B cell (primary cell): Measurements from ENCODE around the gene ARHGEF39. TPM values are rescaled to one million over a fixed set of nuclear protein-coding genes. Genes with fewer than 3 reads are reported as not detected.

Experiments
- ATAC-seq: fragments of 200-7000 bp; cut with Tn5 transposase; one replicate; pipeline ENCODE4 v1.10.0; 2021; ENCODE audit warnings: low read depth, mild to moderate bottlenecking, moderate number of reproducible peaks, moderate library complexity
- CTCF ChIA-PET: fragments of 350-600 bp; sonication (Branson Sonifier 250); formaldehyde crosslinking; loops from one replicate; lab custom pipeline; 2021; ENCODE audit warnings: antibody characterized with exemption, inconsistent platforms; lab: Charles Lee
- POLR2A ChIA-PET: fragments of 350-600 bp; sonication (Branson Sonifier 250); formaldehyde crosslinking; loops from one replicate; lab custom pipeline; 2021; ENCODE audit warnings: antibody characterized with exemption; lab: Charles Lee
- DNase-seq: peaks from one replicate; pipeline ENCODE4 v3.0.0; 2013
- H2AFZ ChIP-seq: 2 replicates; pipeline ENCODE4 v1.6.1; 2012; ENCODE audit warnings: mild to moderate bottlenecking, low read depth, low read length; ENCODE audit not compliant: insufficient read depth, poor library complexity, severe bottlenecking
- H3K27ac ChIP-seq, 2 donors: 1 replicate in 1 of 2; 2 replicates in 1 of 2; pipeline ENCODE4 v1.5.1; 2012 to 2013; ENCODE audit warnings: low read length in 2 of 2, mild to moderate bottlenecking in 2 of 2, moderate library complexity in 1 of 2
- H3K27me3 ChIP-seq, 4 experiments: fragments of 200-600 bp in 1 of 4; sonication (generic) in 1 of 4; replicated peaks in 1 of 4; 1 replicate in 2 of 4; 2 replicates in 2 of 4; pipeline versions ENCODE4 v1.6.1 to v1.7.0; 2013 to 2016; ENCODE audit warnings: low read length in 3 of 4, mild to moderate bottlenecking in 2 of 4, mixed read lengths in 1 of 4, moderate library complexity in 1 of 4; ENCODE audit not compliant: insufficient read depth in 4 of 4, control insufficient read depth in 3 of 4; ENCODE audit errors: control extremely low read depth in 1 of 4
- H3K36me3 ChIP-seq, 2 experiments: replicated peaks in 1 of 2; 1 replicate in 1 of 2; 2 replicates in 1 of 2; pipeline versions ENCODE4 v1.6.1 to v1.7.1; 2013; ENCODE audit warnings: low read length in 1 of 2; ENCODE audit not compliant: insufficient read depth in 2 of 2, control insufficient read depth in 1 of 2; ENCODE audit errors: control extremely low read depth in 1 of 2, extremely low read depth in 1 of 2
- H3K4me1 ChIP-seq, 2 donors: fragments of 200-600 bp in 1 of 2; sonication (generic) in 1 of 2; 1 replicate in 1 of 2; 2 replicates in 1 of 2; pipeline versions ENCODE4 v1.5.1 to v1.6.1; 2013 to 2017; ENCODE audit warnings: low read length in 2 of 2; ENCODE audit not compliant: control insufficient read depth in 2 of 2, insufficient read depth in 2 of 2
- H3K4me2 ChIP-seq: replicated peaks from 2 replicates; pipeline ENCODE3; 2012; ENCODE audit warnings: mild to moderate bottlenecking, low read depth, low read length; ENCODE audit not compliant: poor library complexity, severe bottlenecking
- H3K4me3 ChIP-seq, 5 experiments: fragments of 200-600 bp in 1 of 5; sonication (generic) in 1 of 5; 1 replicate in 3 of 5; 2 replicates in 2 of 5; pipeline versions ENCODE4 v1.5.1 to v1.7.0; 2011 to 2016; ENCODE audit warnings: low read length in 4 of 5, mild to moderate bottlenecking in 4 of 5, low read depth in 2 of 5, control low read depth in 1 of 5, moderate library complexity in 1 of 5; ENCODE audit not compliant: insufficient read depth in 1 of 5; ENCODE audit errors: control extremely low read depth in 1 of 5, extremely low read depth in 1 of 5
- H3K79me2 ChIP-seq: fragments of 200-600 bp; sonication (generic); one replicate; pipeline ENCODE4 v1.6.0; 2016; ENCODE audit warnings: low read length; ENCODE audit not compliant: control insufficient read depth, insufficient read depth
- H3K9ac ChIP-seq: fragments of 200-600 bp; sonication (generic); 2 replicates; pipeline ENCODE4 v1.6.1; 2017; ENCODE audit warnings: mild to moderate bottlenecking, low read length, moderate library complexity
- H3K9me3 ChIP-seq, 3 donors: one replicate each; pipeline versions ENCODE4 v1.6.1 to v1.7.1; 2013; ENCODE audit warnings: low read length in 2 of 3; ENCODE audit not compliant: control insufficient read depth in 2 of 3, insufficient read depth in 1 of 3; ENCODE audit errors: control extremely low read depth in 1 of 3
- H4K20me1 ChIP-seq: 2 replicates; pipeline ENCODE4 v1.6.0; 2012; ENCODE audit warnings: mild to moderate bottlenecking, low read length; ENCODE audit not compliant: insufficient read depth, control insufficient read depth, poor library complexity, severe bottlenecking
- H3K27ac Mint-ChIP-seq: one replicate; pipeline ENCODE4 v1.8.0; 2021; ENCODE audit warnings: mixed read lengths
- H3K27me3 Mint-ChIP-seq: one replicate; pipeline ENCODE4 v1.8.0; 2021; ENCODE audit warnings: mixed read lengths
- H3K4me1 Mint-ChIP-seq: one replicate; pipeline ENCODE4 v1.8.0; 2021; ENCODE audit warnings: mixed read lengths
- H3K4me3 Mint-ChIP-seq: one replicate; pipeline ENCODE4 v1.8.0; 2021; ENCODE audit warnings: mixed read lengths
- H3K9me3 Mint-ChIP-seq: one replicate; pipeline ENCODE4 v1.8.0; 2022; ENCODE audit warnings: mixed read lengths; ENCODE audit not compliant: insufficient read depth
- EZH2 ChIP-seq: IDR thresholded peaks from 2 replicates; pipeline ENCODE4 v1.6.1; 2012; ENCODE audit warnings: borderline replicate concordance, low read depth, mild to moderate bottlenecking, moderate library complexity, low read length; ENCODE audit not compliant: insufficient read depth, poor library complexity, severe bottlenecking
- WGBS: methylation state at CpG from one replicate; pipeline ENCODE4 v1.1.5; 2013; ENCODE audit warnings: missing lambda C conversion rate; ENCODE audit not compliant: insufficient coverage; 5-methylcytosine and 5-hydroxymethylcytosine counted together
- intact Hi-C: fragments of 100-400 bp; cut with micrococcal nuclease; formaldehyde crosslinking; loops from one replicate; pipeline ENCODE4 v1.10.0; 2022
- polyA plus RNA-seq: library from polyadenylated mRNA; depleted of rRNA; stranded (reverse); fragments of >200 nt; gene quantifications from 2 replicates; pipeline ENCODE4 v1.2.3, GENCODE V29; 2012
- total RNA-seq, 2 donors: library from RNA; stranded (reverse); fragments of 120-200 nt in 1 of 2; gene quantifications; 1 replicate in 1 of 2; 2 replicates in 1 of 2; pipeline versions ENCODE4 v1.2.3 to v1.2.4, GENCODE V29; 2013 to 2022
- TF ChIP-seq, protein P1 (sequence below): fragments of 200-600 bp; IDR thresholded peaks from one replicate; pipeline ENCODE4 v1.8.0; 2022; ENCODE audit warnings: antibody characterized with exemption, mild to moderate bottlenecking

The ARHGEF39 gene
- total and polyA plus RNA-seq, 2 donors (not counting 1 experiment from before 2014, with no cell fraction given) = 0.40 to 0.62 TPM

DNA sequence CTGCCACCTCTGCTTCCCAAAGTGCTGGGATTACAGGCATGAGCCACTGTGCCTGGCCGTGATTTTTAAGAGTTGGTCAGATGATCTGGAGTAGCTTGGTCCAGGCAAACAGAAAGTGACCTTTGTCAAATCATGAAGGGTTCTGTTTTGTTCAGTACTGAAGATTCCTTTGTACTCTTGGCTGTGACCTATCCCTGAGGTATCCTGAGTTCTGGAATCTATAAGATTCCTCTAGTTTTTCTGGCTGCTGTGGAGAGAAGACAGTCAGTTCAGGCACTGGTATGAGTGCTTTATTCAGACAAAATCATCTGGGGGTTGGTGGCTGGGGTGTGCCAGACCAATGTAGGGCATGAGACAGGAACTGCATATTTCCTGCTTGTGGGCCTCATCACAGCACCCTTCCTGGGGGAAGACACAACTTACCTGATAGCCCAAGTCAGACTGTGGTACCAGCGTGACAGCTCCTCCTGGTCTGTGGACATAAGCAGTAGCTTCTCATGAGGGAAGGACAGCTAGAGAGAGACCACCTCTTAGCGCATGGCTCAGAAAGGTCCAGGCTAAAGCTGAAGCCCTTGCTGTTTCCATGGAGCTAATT is 3.1 kb downstream of the ARHGEF39 start:
- H3K4me2 ChIP-seq = peak overlapping the region; percentile 47
- DNase-seq = no peak
- H4K20me1 ChIP-seq = no peaks in the 10 kb centered on the region
- CTCF ChIA-PET = interaction anchor here (0.9 to 15.0 kb wide), 13 partner anchors 12 to 220 kb away, joined by 3 to 268 read pairs (median 5); partner anchors contain the start of genes CA9, CD72 and SIT1
- no peaks in the 10 kb centered on the region for H3K9me3 Mint-ChIP-seq
- TF ChIP-seq, protein P1, sequence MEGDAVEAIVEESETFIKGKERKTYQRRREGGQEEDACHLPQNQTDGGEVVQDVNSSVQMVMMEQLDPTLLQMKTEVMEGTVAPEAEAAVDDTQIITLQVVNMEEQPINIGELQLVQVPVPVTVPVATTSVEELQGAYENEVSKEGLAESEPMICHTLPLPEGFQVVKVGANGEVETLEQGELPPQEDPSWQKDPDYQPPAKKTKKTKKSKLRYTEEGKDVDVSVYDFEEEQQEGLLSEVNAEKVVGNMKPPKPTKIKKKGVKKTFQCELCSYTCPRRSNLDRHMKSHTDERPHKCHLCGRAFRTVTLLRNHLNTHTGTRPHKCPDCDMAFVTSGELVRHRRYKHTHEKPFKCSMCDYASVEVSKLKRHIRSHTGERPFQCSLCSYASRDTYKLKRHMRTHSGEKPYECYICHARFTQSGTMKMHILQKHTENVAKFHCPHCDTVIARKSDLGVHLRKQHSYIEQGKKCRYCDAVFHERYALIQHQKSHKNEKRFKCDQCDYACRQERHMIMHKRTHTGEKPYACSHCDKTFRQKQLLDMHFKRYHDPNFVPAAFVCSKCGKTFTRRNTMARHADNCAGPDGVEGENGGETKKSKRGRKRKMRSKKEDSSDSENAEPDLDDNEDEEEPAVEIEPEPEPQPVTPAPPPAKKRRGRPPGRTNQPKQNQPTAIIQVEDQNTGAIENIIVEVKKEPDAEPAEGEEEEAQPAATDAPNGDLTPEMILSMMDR = no peak
- TF ChIP-seq EZH2 = no peak
- H3K27ac Mint-ChIP-seq = peak overlapping the region; percentile 88
- no peak for ATAC-seq
- H3K9me3 ChIP-seq = peaks cover 0 to 3% (median 0%) of the 10 kb centered on the region in 3 donors
- H3K27ac ChIP-seq = peak overlapping the region; percentile 19 to 69
- no peak overlapping the region for H3K4me3 ChIP-seq
- peaks cover 22% of the 10 kb centered on the region for H3K79me2 ChIP-seq
- H3K4me3 Mint-ChIP-seq = peak overlapping the region; percentile 48
- H3K4me1 Mint-ChIP-seq = peaks cover 78% of the 10 kb centered on the region
- H3K4me1 ChIP-seq = peaks cover 53 to 79% of the 10 kb centered on the region in 2 donors
- 68% methylated on average over 3 of the region's 3 CpGs for WGBS
- no peak overlapping the region for H3K9ac ChIP-seq
- POLR2A ChIA-PET = interaction anchor here (2.0 kb wide), 1 partner anchor 26 kb away, joined by 8 read pairs; no protein-coding TSS in a partner anchor
- intact Hi-C loops = no loop called here
- no peaks in the 10 kb centered on the region for H3K27me3 ChIP-seq
- no peak overlapping the region for H2AFZ ChIP-seq
- H3K27me3 Mint-ChIP-seq = no peaks in the 10 kb centered on the region
- H3K36me3 ChIP-seq = peaks cover 0 to 14% of the 10 kb centered on the region in 2 experiments

DNA sequence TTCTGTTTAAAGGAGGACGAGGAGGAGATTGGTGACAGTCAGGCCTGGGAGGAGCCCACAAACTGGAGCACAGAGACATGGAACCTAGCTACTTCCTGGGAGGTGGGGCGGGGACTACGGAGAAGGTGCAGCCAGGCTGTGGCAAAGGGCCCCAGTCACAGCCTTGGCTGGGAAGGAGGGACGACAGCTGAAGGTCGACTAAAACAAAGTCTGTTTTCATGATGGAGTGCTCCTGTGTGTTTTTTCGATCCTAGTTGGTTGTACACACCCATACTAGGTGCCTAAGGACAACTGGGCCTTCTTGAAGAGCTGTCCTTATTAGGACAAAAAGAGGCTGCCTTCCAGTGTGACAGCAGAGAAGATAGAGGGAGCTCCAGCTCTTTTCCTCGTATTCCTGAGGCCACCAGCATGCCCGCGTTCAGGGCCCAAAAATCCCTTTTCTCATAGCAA is 4.0 kb downstream of the ARHGEF39 start:
- Histone ChIP-seq H3K4me3 (no peak overlapping the region), H3K27me3 (no peaks in the 10 kb centered on the region), H3K9me3 (peaks cover 0 to 3% (median 0%) of the 10 kb centered on the region in 3 donors), H3K4me1 (peaks cover 51 to 79% of the 10 kb centered on the region in 2 donors), H3K79me2 (peaks cover 22% of the 10 kb centered on the region), H3K9ac (no peak overlapping the region), H3K36me3 (peaks cover 0 to 14% of the 10 kb centered on the region in 2 experiments), H3K4me2 (no peak overlapping the region), H4K20me1 (no peaks in the 10 kb centered on the region), H3K27ac (peak overlapping the region in 1 of 2 donors; percentile 69), H2AFZ (no peak overlapping the region)
- Mint-ChIP-seq H3K4me3 (peak overlapping the region; percentile 94), H3K27ac (peak overlapping the region; percentile 70), H3K4me1 (peaks cover 78% of the 10 kb centered on the region), H3K9me3 (no peaks in the 10 kb centered on the region), H3K27me3 (no peaks in the 10 kb centered on the region)
- ChIA-PET POLR2A (interaction anchor here (1.0 to 2.0 kb wide), 3 partner anchors 18 to 59 kb away, joined by 3 to 8 read pairs (median 3); no protein-coding TSS in a partner anchor), CTCF (interaction anchor here (0.9 to 15.0 kb wide), 12 partner anchors 8 to 221 kb away, joined by 3 to 268 read pairs (median 6); partner anchors contain the start of genes CD72 and SIT1)
- intact Hi-C loops = no loop called here
- ATAC-seq (no peak), DNase-seq (no peak)
- TF ChIP-seq EZH2 = no peak
- TF ChIP-seq, protein P1 = no peak
- 91% methylated on average over 5 of the region's 9 CpGs for WGBS
